Stimulated activated CD8-positive, alpha-beta memory T cell treated with anti-CD3 and anti-CD28 coated beads, Interleukin-12 subunit alpha, Interleukin-12 subunit beta, amount 100 ng/mL, for 24 hours (primary cell): ENCODE results near the gene HOXD3.

Experiments used
- DNase-seq: peaks from one replicate; pipeline ENCODE4 v3.0.0-alpha.2; 2020; ENCODE audit errors: extremely low read depth

Gene HOXD3

DNA sequence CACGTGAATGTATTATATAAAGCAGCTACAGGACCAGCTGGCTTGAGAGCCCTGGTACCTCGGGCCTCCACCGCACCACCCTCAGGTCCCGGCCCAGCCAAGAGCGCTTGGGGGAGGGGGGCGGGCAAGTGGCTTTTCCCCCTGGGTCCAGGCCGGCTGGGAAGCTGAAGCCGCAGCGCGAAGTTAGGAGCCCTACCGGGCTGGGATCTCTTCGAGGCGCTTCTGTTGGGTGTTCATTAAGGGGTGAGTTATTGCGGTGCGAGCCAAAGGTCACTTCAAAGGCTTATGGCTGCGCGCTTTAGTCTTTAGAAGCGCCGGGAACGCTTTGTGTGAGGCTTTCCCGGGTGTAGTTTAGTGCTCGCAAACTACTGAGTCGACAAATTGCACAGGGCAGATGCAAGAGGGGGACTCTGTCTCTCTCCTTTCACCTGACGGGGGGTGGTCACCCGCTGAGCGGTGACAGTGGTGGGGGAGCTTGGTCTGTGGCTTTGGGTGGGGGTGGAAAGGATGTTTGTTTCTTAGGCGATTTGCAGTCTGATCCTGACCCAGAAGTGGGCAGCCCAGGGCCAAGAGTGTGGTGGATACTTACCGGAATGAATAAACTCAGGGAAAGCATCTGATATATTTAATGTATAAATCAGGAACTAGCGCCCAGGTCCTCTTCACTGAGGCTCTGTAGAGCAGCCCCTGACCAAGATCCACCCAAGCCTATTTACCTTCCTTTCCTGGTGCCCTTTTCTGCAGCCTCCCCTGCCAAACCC lies 6.0 kb downstream of the HOXD3 start:
- no peak for DNase-seq

DNA sequence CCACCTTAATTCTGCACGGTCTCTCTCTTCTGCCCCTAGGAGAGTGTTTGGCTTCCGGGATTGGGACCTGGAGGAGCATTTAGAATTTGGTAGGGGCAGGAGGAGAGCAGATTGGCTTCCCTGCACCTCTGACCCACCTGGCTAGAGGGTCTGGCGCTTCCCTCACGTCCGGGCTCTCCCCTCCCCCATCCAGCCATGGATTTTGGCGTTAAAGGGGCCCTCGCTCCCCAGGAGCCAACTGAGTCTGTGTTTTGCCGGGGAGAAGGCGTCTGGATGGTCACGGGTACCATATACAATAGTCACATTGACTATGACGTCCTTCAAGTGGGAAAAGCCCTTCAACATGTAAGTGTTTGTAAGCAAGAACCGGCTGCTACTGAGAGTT lies 6.6 kb downstream of the HOXD3 start:
- no peak for DNase-seq

DNA sequence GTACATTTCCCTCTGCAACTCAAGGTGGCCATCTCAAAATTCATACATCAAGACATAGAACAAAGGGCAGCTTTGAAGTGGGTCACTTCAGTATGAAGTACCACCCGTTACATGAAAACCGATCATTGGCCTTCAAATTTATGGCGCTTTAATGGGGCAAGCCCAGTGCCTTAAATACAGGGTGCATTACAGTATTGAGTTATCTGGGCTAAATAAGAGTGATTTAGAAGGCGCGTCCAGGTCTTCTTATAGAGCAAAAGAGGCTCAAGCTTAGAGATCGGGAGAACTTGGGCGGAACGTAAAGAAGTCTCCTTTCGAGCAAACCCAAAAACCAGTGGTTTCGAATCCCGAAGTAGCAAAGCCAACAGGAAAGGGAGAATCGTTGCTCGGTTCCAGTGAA lies 7.1 kb downstream of the HOXD3 start:
- DNase-seq, result no peak

DNA sequence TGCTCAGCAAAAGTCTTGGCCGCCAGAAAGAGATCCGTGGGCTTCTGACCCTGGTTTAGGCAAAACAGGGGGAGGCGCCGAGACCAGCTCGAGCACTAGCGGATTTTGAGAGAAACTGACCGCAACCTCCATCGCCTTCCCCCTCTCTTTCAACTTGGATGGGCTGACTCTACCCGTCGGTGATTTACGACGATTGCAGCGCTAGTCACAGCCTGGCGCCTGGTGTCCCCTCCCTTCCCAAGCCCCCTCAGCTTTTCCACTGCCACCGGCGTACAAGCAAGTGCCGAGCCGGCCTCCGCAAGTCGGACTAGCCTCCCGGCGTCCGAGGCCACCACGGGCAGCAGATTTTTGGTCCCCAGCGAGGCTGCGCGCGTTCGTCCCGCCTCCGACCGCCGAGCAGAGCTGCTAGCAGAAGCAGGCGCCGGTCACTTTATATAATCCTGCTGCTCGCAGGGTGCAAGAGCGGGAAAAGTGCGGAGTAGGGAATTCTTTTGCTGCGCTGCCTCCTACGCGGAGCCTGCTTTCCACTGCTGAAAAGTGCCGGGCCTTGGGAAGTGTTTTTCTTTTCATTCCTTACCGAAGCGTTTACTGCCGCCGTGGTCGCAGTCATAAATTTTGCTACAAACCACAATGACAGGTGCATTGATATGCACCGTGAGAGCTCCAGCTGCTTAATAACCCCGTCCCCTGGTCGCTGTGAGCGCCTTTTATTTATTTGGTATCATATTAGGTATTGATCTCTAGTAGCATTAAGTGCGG lies 7.7 kb downstream of the HOXD3 start:
- DNase-seq, result no peak

DNA sequence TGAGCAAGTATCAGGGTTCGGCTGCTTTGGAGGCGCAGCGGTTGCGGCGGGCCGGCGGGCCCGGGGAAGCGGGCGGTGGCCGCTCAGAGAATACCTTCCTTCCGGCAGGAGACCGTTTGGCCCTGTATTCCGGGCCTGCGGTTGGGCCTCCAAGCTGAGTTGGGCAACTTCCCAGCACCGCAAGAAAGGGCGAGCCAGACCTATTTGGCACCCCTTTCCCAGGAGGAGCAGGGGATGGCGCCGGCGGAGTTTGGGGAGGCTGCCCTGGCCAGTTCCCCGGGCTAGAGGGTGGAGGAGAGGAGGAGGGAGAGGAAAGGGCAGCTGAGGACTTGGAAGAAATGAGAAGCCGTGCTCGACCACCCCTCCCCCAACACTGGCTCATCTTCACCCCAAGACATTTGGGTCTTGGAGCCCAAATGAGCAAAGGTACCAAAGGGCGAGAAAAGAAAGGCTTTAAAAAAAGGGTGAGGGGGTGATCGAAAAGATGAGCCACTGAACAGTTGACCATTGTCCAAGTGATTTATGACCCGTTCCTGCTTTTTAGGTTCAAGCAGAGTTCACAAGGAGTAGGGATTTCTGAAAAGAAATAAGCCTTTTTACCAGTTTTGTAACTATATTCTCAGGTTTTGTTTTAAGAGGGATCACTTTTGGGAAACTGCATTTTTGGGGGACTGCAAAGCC lies 8.4 kb downstream of the HOXD3 start:
- no peak for DNase-seq

DNA sequence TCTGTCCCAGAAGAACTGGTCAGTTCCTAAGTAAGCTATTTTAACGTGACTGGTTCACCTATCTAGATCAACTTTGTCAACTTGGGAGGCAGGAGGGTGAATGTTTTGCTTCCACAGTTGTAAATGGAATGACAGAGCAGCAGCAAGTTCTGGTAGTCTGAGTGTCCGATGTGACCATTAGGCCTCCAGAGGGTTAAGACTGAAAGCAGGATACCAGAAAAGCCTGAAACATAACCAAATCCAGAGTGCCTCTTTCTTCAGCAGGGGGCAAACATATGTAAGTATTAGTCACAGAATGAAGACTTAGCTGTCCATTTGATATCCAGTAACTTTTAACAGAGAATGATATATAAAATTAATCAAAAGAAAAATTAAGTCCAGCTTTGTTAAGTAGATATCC lies 9.2 kb downstream of the HOXD3 start:
- DNase-seq, result no peak

DNA sequence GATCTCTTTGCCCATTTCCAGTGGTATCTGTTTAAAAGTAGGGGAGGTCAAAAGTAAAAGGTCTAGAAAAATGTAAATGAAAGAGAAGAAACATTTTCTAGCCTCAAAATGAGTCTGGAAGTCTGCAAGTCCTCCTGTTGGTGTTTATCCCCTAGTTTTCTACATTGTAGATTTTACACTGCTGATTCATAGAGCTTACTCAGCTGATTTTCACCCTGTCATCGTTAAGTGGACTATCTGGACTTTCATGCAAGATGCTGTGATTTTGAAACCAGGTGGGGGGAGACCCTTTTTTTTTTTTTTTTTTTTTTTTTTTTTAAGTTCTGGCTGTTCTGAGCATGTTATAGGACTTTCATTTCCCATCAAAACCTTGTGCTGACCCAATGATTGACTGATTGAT lies 10.3 kb downstream of the HOXD3 start:
- no peak for DNase-seq

DNA sequence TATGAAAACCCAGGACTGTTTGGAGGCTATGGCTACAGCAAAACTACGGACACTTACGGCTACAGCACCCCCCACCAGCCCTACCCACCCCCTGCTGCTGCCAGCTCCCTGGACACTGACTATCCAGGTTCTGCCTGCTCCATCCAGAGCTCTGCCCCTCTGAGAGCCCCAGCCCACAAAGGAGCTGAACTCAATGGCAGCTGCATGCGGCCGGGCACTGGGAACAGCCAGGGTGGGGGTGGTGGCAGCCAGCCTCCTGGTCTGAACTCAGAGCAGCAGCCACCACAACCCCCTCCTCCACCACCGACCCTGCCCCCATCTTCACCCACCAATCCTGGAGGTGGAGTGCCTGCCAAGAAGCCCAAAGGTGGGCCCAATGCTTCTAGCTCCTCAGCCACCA lies 12.1 kb downstream of the HOXD3 start:
- no peak for DNase-seq

DNA sequence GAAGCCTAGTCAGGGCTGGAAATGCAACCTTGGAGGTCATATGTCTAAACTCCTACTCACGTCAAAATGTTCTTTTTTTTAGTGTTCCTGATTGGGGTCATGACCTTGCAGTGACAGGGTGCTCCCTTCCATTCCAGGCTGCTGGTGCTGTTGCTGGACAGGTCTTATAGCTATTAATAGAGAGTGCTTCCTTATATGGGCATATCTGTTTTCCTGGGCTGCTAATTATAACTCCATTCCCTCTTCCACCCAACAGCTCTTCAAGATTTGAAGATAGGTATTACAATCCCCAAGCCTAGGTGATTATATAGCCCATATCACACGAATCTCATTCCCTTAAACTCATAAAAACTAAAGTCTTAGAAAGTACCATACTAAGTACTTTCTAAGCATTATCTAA lies 12.6 kb downstream of the HOXD3 start:
- no peak for DNase-seq

DNA sequence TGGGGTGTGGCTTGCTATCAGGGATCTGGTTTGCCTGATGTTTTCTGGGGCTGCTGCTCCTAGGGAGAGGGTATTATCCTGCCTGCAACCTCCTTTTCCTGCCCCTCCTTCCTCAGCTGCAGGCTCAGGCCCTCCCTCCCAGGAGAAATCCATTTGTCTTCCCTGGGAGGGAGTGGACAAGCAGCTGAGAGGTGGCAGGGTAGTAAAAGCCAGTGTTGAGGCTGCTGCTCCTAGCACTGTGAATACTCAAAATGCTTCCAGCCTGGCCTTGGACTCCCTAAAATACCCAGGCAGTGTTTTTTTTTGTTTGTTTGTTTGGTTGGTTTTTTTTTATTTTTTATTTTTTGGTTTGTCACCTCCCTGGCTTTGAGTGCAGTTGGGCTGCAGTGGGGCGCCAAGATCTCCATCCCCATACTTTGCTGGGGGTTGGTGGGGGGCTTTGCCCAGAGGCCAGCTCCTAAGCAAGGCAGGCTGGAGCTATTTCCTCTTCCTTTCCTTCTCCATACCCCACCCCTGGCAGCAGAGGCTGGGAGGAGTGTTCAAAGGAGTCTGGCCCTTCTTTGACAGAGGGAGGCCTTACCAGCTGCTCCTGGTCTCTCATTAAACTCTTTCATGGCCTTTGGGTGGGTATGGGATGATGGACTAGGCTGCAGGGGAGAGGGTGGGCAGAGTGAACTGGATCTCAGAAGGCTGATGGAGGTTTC lies 13.6 kb downstream of the HOXD3 start:
- DNase-seq, result no peak

DNA sequence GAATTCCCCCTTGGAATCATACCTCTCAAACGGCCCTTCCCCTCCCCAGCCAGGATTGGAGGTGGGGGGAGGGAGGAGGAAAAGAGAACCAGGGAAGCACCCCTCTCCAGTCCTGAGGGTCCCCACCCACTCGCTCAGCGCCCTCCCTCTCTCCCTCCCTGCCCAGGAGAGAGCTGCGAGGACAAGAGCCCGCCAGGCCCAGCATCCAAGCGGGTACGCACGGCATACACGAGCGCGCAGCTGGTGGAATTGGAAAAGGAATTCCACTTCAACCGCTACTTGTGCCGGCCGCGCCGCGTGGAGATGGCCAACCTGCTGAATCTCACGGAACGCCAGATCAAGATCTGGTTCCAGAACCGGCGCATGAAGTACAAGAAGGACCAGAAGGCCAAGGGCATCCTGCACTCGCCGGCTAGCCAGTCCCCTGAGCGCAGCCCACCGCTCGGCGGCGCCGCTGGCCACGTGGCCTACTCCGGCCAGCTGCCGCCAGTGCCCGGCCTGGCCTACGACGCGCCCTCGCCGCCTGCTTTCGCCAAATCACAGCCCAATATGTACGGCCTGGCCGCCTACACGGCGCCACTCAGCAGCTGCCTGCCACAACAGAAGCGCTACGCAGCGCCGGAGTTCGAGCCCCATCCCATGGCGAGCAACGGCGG lies 14.4 kb downstream of the HOXD3 start:
- DNase-seq, result no peak

DNA sequence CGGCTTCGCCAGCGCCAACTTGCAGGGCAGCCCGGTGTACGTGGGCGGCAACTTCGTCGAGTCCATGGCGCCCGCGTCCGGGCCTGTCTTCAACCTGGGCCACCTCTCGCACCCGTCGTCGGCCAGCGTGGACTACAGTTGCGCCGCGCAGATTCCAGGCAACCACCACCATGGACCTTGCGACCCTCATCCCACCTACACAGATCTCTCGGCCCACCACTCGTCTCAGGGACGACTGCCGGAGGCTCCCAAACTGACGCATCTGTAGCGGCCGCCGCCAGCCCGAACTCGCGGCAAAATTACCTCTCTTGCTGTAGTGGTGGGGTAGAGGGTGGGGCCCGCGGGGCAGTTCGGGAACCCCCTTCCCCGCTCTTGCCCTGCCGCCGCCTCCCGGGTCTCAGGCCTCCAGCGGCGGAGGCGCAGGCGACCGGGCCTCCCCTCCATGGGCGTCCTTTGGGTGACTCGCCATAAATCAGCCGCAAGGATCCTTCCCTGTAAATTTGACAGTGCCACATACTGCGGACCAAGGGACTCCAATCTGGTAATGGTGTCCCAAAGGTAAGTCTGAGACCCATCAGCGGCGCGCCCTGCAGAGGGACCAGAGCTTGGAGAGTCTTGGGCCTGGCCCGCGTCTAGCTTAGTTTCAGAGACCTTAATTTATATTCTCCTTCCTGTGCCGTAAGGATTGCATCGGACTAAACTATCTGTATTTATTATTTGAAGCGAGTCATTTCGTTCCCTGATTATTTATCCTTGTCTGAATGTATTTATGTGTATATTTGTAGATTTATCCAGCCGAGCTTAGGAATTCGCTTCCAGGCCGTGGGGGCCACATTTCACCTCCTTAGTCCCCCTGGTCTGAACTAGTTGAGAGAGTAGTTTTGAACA lies 15.1 kb downstream of the HOXD3 start:
- DNase-seq, result no peak

DNA sequence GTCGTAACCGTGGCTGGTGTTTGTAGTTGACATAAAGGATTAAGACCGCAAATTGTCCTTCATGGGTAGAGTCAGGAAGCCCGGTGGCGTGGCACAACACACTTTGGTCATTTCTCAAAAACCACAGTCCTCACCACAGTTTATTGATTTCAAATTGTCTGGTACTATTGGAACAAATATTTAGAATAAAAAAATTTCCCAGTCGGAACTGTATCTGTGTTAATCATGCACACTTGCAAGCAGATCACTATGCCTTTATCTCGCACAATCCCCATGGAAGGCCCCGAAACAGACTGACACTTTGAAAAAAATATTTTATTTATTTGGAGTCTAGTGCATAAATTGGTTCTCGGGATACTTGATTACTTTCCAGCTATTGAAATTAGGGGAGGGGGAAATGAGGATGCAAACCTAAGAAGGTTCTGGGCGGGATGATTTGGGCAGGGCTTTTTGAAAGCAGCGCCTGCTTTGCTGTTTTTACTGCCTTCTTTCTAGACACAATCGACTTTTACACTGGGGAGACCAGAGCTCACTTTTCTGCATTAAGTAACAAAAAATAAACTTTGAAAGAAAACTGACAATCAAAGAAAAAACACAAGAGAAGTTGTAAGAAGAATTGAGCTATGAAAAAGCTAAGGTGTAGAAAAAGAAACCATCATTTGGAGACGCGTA lies 15.9 kb downstream of the HOXD3 start:
- DNase-seq, result no peak

DNA sequence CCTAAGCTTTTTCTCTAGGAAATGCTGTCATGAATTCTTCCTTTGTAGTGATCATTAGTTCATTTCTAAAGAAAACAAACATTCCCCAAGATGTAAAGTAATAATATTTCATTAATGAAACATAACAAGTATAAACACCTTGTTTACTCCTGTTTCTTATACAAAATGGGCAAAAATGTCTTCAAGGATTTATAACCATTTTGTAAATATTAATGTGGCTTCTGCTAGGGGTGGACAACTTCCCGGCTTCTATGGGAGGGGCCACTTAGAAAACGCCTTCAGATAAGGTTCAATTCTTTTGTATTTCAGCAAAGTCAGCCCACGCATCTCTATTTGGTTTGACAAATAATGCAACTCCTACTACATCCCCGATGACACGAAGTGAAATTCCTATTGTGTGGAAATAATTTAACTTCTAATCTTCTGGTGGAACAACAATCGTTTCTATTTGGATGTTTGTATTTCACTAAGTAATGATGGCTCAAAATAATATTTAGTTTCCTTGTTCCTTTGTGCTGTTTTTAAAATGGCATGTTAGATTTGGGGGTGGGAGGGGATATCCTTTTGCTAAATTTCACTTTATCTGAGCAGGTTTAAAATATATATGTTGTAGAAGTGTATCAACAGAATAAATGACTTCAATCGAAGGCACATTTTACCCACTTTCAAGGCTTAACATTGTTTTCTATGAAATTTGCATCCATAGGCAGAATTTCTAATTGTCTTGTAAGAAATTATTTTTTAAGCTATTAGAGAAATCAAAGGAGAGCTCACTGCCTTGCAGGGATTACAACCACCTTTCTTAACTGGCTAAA lies 16.7 kb downstream of the HOXD3 start:
- DNase-seq, result no peak

DNA sequence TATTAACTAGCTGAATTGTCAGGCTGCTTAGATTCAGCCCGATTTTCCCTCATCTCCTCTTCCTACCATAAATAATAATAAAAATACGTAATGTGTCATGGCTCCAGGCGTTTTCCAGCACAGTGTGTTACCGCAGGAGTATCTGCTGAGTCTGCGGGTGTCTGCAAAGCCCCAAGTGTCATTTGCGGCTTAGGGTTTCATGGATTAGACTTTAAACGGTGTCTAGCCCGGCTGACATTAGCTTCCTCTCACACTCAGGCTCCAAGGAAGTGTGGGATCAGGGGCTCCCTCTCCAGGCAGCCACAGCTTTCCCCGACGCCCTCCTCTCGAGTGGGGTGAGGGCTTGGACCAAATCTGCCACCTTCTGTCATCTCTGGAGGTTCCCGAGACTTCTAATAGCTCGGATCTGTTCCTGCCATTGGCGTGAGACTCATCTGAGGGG lies 17.3 kb downstream of the HOXD3 start:
- DNase-seq, result no peak

DNA sequence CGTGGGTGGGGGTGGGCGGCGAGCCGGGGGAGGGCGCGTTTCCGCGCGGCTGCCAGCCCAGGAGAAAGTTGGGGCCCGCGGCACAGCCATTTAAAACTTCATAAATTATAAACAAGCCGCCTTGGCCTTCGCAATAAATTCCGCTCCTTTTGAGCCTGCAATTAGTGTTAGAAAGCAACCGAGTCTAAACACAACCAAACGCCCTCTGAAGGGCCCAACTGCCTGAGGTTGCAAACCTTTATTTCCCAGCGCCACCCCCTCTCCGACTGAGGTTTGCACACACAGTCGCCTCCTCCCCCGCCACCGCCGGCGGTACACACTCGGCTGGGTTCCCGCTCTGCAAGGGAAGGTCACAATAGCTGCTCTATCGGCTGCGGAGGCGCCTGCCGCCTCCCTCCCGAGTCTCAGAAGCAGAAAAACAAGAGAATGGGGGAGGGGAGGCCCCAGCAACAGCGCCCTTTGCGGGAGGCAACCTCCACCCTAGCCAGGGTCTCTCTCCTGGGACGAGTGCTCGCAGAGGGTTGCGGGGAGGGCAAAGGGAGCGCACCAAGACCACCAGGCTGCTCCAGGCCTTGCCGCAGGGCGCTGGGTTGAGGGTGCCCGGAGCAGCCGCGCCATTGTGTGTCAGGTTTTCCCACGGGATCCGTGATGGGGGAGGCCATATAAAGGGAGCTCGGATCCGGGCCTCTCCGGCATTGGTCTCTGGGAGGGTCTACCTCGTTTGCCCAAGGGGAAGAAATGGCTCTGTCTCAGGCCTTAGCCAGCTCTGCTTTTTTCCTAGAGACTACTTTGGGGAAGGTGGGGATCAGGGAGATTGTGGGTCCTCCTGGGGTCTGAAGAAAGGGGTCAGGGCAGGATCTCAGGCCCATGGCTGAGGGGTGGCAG lies 18.0 kb downstream of the HOXD3 start:
- no peak for DNase-seq

DNA sequence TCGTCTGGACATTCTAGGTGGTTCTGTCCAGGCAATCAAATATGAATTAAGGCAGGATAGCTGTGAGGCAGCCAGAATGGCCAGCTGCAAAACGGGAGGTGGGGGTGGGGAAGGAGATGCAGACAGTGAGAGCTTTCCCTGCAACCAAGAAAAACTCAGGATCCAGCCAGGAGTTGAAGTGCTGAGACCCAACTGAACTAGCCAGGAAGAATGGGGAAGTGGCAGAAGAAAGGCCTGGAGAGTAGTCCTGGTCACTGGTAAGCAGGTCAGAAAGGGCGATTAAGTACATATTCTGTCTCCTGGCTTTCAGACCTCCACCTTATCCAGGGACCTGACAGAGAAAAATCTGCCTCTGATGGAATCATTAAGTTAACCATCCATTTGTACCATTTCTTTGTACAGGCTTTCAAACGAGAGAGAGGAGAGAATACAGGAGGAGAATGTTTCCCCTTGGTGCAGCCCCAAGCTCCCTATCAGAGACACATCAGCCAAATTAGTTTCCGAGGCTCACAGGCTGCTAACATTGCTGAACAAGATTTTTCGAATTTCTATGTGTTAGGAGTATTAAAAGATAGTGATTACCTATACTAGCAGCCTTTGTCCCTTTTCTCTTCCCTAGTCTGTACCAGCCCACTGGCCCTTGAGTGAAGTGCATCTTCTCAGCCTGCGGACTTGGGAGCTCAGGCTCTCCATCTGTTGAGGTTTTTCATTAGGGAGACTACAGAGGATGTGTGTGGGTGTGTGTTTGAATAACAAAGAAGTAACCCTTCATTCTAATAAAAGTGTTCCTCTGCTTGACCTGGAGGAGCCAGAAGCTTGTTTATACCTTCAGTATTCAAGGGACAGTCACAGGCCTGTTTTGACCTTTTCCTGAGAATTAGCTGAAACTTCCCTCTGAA lies 18.9 kb downstream of the HOXD3 start:
- DNase-seq, result no peak
